Measurements from ENCODE around the gene ZNF503.
A peak's percentile ranks its signal among the peaks of the same experiment; 100 is the strongest.
"Not testable (repeated sequence)": the region's sequence is repeated elsewhere in the genome, so short reads cannot be mapped to it uniquely, and the experiment has no call there.

Gene ZNF503

DNA sequence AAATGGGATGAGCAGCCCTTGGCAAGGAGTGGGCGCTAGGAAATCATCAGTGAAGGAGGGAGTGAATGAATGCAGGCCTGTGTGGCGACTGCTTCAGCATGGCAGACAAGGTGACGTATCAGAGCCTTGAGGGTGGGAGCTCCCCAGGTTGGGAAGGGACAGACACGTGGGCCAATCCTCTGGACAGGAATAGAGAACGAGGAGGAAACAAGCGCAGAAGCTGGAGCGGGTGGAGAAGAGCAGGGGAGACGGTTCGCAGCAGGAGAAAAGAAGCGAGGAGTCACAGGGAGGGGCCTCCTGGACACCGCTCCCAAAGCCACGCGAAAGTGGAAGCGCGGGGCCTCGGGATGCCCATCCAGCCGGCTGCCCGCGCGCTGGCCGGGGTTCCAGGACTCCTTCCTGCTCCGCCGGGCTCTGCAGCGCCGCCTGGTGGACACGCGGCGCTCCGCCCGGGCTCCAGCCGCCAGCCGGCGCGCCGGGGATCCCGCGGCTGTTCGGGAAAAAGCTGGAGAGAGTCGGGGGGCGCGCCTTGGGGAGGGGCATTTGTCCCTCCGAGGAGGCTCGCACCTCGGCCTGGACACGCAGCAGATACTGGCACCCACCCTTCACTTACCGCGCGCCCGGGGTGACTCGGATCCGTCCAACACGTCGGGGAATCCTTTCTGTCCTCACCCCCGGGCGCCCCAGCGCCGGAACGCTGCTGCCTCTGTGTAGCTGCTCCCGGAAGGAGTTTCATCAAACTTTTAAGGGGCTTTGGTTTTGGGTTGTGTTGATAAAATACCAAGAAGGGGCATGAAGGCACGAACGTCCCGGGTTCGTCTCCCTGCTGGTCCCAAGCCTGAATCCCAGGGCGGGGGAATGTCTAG is 6.3 kb downstream of the ZNF503 start:
- DNase-seq (ENCODE audit: low spot score) = peak; percentile 70

DNA sequence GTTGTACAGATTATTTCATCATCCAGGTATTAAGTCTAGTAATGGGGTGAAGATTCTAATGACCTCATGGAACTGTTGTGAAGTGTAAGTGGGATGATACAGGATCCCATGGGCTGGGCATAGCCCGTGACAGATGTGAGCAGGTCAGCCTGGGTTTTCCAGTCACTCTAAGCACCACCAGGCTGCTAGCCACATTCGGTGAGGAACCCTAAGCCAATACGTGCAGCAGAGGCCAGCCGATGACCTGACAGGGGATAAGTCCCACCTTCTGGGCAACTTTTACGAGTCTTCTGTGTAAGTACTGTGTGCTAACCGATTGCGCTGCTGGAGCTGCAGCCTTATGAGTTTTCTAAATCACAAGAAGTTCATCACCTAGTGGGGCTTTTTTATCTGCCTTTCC is 7.3 kb downstream of the ZNF503 start:
- DNase-seq (ENCODE audit: low spot score) = no peak

DNA sequence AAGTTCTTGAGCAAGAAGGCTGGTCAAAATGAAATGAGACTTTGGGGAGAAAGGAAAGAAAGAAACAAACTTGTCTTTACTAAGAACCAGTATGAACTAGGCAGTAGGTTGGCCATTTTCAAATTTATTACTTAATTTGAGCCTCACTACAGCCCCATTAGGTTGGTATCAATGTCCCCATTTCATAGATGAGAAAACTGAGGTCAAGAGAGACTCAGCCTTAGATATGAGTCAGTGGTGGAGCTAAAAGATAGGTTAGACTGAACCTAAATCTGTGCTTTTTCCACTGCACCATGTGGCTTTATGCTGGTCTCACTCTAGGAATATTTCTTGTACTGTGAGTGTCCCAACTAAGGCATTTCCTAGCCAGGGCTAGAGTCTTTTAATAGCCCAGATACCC is 8.8 kb downstream of the ZNF503 start:
- DNase-seq (ENCODE audit: low spot score) = no peak

DNA sequence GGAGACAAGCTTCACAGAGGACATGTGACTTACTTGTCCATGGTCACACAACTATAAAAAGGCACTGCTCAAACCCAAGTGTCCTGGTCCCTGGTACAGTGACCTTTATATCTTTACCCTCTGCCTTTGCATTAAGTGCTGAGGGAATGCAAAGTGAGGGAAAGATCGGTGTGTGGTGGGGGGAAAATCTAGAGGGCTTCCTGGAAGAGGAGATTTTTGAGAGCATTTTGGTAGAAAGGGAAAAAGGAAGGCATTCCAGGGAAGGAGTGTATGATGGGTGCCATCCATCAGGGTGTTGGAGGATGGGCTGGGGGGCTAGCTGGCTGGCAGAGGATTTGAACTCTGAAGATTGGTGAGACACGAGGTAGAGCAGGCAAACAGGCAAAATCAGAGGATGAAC is 9.3 kb downstream of the ZNF503 start:
- no peak for DNase-seq (ENCODE audit: low spot score)

DNA sequence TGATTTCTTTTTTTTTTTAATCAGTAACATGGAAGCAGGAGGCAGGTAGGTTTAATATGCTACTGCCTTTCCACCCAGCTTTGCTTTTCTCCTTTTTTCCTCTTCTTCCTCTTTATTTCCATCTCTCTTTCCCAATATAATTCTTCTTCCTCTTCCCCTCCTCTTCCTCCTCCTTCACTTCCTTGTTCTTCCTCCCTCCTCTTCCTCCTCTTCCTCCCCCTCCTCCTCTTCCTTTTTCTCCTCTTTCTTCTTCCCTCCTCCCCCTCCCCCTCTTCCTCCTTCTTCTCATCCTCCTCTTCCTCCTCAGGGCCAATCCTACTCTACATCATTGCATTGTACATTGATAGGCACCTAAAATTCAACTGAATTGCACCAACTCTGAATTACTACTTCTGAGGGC is 11.4 kb downstream of the ZNF503 start:
- DNase-seq (ENCODE audit: low spot score) = no peak

DNA sequence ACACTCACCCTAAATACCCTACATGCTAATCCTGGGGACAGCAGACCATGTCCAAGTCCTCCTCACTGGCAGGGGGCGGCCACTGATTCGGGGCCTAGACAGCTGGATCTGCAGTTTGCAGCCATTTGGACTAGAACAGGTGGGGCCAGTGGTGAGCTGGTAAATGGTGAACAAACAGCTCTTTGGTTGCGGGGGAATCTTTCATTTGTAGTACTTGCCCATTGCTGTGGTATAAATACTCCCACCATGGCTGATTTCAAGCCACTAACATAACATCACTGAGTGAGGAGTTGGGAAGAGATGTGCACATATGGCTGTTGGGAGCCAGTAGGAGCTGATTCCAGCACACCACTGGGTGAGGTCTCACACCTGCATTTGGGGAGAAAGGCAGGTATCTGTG is 13.5 kb downstream of the ZNF503 start:
- DNase-seq (ENCODE audit: low spot score) = no peak

DNA sequence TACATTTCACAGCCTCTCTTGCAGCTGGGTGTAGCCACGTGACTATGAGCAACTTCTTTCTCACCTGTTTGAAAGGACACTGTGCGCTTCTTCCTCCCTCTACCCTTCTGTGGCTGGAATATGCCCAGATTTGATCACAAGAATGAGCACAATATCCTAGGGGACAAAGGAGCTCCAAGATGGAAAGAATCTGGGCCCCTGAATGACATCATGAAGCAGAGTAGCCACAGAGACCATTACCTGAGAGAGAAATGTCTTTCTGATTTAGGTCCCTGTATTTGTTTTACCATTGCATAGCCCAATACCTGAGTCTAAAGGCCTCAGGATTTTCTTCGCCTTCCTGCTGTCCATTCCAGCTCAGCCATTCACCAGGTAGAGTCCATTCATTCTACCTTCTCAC is 15.4 kb downstream of the ZNF503 start:
- DNase-seq (ENCODE audit: low spot score) = no peak

DNA sequence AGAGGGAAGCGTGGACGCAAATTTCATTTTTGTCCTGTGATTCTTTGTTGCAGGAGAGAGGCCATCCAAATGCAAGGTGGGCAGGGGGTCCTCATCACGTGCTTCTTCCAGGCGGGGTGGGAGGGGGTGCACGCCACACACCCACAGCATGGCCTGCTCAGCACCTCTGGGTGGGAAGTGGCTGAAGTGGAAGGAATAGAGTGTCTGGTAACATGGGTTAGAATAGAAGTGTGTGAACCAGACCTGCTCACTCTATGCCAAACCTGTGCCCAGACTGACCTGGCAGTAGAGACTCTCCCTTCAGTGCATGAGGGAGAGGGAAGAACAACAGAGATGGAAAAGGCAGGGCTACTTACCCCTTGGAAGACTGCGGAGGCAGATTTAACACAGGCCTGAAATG is 21.7 kb downstream of the ZNF503 start:
- no peak for DNase-seq (ENCODE audit: low spot score)

DNA sequence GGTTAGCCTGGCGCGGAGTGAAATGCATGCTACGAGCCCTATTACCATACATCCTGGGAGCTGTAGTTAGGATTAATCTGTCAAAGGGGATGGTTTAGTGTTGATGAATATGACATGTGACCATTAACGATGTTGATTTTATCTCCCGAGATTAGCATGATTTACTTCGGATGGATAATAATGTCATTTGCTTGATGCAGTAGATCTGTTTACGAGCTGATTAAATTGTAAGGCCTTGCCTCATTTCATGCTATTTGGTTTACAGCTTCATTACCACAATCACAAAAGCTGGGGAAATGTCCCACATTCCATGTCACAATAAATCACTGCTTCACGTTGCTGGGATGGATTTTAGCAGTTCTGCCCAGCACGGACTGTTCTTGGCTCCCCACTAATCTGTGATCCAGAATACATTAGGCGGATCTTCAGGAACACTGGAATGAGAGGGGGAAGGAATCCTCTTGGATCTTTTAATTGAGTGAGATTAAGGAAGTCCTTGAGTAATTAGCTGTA is 22.3 kb downstream of the ZNF503 start:
- DNase-seq (ENCODE audit: low spot score) = no peak

DNA sequence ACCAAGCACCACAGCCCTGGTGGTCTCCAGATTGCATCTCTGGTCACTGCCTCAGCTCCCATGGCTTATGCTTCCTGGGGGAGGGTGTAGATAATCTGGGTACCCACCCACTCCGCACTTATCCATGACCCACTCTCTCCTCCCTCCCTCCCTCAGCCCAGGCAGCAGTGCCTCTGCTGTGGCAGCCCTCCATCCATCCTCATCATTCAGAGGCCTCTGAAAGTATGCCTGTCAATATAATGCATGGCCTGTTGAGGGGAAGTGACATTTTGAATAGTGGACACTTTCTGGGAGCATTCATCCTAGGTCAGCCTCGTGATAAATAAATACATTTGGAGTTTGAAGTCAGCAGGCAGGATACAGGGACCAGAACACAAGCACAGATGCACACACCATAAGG is 23.2 kb downstream of the ZNF503 start:
- DNase-seq (ENCODE audit: low spot score) = no peak

DNA sequence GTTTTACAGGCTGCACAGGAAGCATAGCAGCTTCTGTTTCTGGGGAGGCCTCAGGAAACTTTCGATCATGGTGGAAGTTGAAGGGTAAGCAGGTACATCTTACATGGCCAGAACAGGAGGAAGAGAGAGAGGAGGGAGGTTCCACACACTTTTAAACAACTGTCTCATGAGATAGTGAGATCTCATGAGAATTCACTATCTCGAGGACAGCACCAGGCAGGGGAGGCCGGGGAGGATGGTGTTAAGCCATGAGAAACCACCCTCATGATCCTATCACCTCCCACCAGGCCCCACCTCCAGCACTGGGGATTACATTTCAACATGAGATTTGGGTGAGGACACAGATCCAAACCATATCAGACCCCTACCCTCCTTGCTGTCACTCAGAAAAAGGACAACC is 23.7 kb downstream of the ZNF503 start:
- DNase-seq (ENCODE audit: low spot score) = no peak

DNA sequence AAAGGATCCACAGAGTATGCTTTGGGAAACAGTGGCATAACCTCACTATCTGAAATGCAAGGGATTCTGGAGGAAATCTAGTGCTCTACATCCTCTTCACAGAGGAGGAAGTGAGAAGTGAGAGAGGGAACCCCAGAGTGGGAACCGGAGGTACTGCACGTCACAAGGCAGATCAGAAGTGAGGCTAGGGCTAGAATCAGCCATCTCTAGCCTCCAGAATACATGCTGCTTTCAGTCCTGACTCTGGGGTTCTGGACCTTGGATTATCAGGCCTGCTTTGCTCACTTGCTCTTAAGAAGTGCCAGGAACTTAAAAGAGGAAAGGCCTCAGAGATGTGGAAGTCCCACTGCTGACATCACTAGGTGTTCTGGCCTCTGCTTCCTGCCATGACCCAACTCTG is 25.7 kb downstream of the ZNF503 start:
- no peak for DNase-seq (ENCODE audit: low spot score)

DNA sequence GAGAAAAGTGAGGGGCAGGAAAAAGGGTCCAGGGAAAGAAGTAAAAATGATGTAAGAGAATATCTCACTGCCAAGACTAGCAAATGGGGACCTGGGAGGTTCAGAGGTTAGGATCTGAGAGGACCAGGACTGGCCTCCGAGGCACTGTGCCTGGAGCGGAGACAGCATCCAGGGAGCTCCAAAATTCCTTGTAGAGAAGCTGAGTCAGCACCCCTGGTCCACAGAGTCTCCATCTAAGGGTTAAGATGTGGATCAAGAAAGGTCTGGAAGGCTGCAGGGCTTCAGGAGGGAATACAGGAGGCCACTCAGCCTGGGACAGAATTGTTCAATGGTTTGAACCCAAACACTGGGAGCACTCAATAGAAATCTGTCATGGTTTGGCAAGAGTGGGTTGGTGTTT is 30.6 kb downstream of the ZNF503 start:
- no peak for DNase-seq (ENCODE audit: low spot score)

DNA sequence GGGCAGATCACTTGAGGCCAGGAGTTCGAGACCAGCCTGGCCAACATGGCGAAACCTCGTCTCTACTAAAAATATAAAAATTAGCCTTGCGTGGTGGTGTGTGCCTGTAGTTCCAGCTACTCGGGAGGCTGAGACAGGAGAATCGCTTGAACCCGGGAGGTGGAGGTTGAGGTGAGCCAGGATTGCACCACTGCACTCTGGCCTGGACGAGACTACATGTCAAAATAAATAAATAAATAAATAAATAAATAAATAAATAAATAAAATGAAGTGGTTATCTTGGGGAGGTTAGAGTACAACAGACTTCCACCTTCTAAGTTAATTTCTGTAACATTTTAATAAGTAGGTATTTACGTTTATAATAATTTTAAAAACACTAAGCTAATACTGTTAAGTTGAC is 31.7 kb downstream of the ZNF503 start:
- DNase-seq (ENCODE audit: low spot score) = not testable (repeated sequence)

DNA sequence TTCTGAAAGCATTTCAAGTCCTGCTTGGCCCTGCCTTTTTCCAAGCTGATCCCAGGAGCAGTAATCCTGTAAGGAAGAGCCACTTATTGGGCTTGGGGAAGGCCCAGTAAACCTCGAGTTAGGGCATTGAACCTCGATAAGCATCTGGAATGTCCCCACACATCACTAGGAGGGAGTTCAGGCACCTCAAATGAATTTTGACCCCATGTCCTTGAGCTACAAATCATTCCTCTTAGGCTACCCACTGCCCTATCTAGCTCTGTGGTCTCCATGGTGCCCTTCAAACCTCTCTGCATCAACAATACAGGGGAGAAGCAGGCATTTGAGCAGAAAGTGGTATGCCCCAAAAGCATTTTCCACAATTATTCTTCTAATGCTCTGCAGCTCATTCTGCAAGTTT is 33.7 kb downstream of the ZNF503 start:
- no peak for DNase-seq (ENCODE audit: low spot score)

DNA sequence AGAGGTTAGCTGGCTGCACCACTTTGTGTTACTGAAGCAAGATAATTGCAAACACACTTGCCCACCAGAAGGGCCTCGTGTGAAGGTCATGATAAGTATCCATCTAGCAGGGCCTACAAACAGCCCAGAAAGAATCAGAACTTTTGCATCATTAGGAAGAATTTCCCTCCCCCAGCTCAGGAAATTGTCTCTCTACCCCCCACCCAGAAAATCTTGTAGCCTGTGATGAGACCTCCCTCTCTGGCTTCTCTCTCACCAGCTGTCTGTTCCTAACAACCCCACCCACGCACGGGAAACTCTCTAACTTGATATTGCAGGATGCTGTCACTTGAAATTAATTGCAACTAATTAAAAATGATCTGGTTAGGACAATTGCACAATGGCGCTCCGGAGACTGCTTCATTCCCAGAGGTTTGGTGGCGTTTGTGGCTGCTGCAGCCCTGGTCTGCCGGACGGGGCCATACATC is 34.5 kb downstream of the ZNF503 start:
- no peak for DNase-seq (ENCODE audit: low spot score)

DNA sequence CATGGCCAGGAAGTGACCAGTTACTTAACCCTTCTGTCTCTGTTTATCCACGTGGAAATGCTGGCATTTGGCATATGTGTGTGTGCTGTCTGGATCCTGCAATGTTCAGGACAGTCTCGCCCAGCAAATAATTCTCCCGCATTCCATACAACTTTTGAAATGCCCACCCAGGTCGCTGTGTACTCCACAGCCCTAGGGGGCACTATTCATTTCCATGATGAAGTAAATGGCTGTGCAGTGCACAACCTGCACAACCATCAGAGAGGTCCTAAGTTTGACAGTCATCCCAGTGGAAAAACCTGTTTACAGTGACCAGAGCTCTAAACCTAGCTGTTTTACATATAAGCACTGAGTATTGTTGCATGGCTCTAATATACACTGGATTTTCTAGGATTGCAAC is 38.1 kb downstream of the ZNF503 start:
- DNase-seq (ENCODE audit: low spot score) = no peak

DNA sequence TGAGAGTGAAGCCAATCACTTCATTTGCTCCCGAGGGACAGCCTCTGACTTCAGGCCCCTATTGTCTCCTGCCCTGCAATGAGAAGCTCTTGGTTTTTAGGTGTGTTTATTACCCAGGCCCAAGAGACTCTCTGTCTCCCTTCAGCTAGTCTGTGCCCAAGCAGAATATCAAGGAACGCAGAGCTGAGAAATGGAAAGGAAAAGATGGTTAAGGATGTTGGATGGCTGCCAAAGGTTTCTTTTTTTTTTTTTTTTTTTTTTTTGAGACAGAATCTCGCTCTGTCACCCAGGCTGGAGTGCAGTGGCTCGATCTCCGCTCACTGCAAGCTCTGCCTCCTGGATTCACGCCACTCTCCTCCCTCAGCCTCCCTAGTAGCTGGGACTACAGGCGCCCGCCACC is 41.7 kb downstream of the ZNF503 start:
- DNase-seq (ENCODE audit: low spot score) = not testable (repeated sequence)

DNA sequence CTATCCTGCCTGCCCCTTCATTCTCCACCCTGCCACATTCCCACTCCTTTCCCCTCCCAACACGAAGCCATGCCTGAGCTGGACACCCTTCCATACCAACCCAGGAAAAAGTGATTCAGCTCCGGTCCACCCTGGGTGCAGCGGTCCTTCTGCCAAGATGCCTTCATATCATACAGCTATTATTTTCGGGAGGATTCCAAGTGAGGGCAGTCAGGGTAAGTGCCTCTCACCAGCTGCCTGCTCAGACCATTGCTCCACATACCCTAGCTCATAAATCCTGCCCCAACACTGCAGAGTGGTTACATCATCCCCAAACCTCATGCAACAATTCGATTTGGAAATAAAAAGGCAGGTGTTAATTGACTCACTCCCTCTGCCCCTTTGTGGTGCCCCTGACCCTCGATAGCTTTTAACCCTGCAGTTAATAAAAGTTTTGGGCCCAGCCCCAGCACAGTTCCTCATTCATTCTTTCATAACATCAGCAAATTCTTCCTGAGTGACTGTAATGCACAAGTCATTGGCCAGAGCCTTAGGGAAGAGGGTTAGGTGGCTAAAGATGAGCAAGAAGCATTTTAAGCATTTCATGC is 42.6 kb downstream of the ZNF503 start:
- peak; percentile 29 for DNase-seq (ENCODE audit: low spot score)

DNA sequence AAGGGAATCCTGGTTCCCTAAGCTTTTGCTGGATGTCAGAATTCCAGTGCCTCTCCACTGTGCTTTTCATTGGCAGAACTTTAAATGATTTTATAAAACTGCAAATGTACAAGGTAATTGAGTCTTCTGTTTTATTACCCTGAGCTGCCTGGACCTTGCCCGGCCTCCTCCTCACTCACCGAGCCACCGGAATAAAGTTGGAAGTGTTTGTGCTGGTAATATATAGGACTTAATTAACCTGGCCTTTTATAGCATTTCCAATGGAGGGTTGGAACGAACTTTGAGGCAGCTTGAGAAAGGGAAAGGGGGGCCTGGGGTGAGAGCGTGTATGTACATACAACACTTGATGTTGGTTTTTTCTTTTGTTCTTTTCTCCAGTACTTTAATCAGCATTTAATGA is 43.4 kb downstream of the ZNF503 start:
- no peak for DNase-seq (ENCODE audit: low spot score)

DNA sequence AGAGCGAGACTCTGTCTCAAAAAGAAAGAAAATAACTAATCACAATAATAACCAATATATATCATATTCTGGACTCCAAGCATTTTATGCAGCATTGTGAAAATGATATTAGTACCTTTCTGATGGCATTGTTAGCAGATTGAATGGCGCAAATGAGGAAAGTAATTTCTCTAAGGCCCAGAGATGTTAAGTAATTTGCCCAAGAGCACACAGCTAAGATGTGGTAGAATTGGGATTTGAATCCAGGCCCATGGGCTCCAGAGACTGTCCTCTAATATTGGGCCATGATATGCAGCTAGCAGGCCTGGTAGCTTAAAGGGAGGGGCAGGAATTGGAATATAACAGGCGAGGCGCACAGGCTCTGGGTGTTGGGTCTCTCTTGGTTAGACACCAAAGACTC is 44.1 kb downstream of the ZNF503 start:
- DNase-seq (ENCODE audit: low spot score) = no peak

DNA sequence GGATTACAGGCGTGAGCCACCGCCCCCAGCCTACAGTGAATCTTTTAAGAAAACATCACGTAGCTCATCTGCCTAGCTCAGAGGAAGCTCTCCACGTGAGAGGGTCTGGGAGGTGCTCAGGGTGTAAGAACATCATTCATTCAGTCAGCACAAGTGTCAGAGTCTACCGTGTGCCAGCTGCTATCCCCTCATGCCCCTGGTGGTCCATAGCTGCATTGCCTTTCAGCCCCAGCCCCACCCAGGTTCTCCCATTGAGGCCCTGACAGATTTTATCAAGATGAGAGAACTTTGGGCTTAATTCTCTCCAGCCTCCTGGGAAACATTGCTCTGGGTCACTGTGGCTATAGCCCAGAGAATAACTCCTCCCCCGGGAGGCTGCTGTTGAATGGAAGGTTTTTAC is 45.1 kb downstream of the ZNF503 start:
- DNase-seq (ENCODE audit: low spot score) = no peak

DNA sequence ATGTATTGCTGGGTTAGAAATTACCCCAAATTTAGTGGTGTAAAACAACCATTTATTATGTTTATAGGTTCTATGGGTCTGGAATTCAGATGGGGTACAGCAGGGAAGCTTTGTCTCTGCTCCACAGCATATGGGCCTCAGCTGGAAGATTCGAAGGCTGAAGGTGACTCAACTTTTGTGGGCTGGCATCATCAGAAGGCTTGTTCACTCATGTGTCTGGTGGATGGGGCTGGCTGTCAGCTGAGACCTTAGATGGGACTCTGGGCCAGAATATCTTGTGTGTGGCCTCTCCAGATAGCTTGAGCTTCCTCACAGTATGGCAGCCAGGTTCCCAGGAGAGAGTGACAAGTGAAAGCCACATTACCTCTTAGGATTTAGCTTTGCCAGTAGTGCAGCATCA is 45.9 kb downstream of the ZNF503 start:
- no peak for DNase-seq (ENCODE audit: low spot score)

DNA sequence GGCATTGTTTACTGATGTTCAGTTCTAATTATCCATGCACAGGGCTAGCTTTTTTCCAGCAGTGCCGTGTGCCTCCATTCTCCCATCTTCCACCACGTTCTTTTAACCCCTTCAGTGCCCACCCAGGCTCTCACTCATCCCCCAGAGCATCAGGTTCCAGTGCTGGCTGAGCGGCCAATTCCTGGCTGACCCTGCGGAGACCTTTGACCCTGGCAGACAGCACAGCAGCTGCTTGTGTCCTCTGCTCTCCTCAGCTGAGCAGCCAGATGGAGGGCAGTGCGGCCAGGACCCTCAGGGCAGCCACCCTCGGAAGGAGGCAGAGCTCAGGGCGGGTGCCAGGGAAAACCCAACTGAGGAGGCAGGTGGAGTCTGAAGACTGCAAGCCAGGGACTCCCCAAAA is 48.4 kb downstream of the ZNF503 start:
- DNase-seq (ENCODE audit: low spot score) = no peak
